SK-N-SH (cell line): ENCODE measurements around the gene CDH19. TPM values are rescaled to one million over a fixed set of nuclear protein-coding genes. Genes with fewer than 3 reads are reported as not detected.

Experiments used
- CTCF ChIA-PET: fragments of 300-600, 350-600 bp; formaldehyde crosslinking; extraction: SDS; loops from one replicate; lab custom pipeline; 2021; lab: Yijun Ruan, JAX
- POLR2A ChIA-PET: fragments of 350-600 bp; sonication (Branson Sonifier 250); formaldehyde crosslinking; extraction: SDS; loops from one replicate; lab custom pipeline; 2020; ENCODE audit warnings: antibody characterized with exemption, inconsistent platforms; lab: Yijun Ruan, JAX
- DNase-seq: peaks from one replicate; pipeline ENCODE4 v3.0.0; 2012
- H2AFZ ChIP-seq: fragments of 200-600 bp; sonication (generic); 2 replicates; pipeline ENCODE4 v1.8.1; 2016; ENCODE audit warnings: antibody characterized with exemption, mild to moderate bottlenecking, low read depth
- H3F3A ChIP-seq: fragments of 200-600 bp; sonication (generic); replicated peaks from 2 replicates; pipeline ENCODE3; 2016; ENCODE audit warnings: antibody characterized with exemption, mild to moderate bottlenecking; ENCODE audit not compliant: insufficient read depth
- H3K27ac ChIP-seq, 2 experiments: fragments of 200-500 bp in 1 of 2; fragments of 200-600 bp in 1 of 2; sonication (Bioruptor generic) in 1 of 2; sonication (generic), shearing (Covaris generic) in 1 of 2; 2 replicates each; pipeline versions ENCODE4 v1.5.1 to v1.6.1; 2014 to 2016; ENCODE audit warnings: low read depth in 2 of 2, inconsistent platforms in 1 of 2, low read length in 1 of 2, mild to moderate bottlenecking in 1 of 2, mixed read lengths in 1 of 2
- H3K27me3 ChIP-seq: fragments of 200-600 bp; sonication (generic), shearing (Covaris generic); 2 replicates; pipeline ENCODE4 v1.6.1; 2016; ENCODE audit warnings: mixed run types; ENCODE audit not compliant: insufficient read depth
- H3K36me3 ChIP-seq, 2 experiments: fragments of 200-500 bp in 1 of 2; fragments of 200-600 bp in 1 of 2; sonication (Bioruptor generic) in 1 of 2; sonication (generic) in 1 of 2; replicated peaks in 1 of 2; 2 replicates each; pipeline versions ENCODE3 to v1.5.1; 2014 to 2016; ENCODE audit warnings: low read length in 1 of 2, mild to moderate bottlenecking in 1 of 2; ENCODE audit not compliant: insufficient read depth in 2 of 2, control insufficient read depth in 1 of 2
- H3K4me1 ChIP-seq, 2 experiments: fragments of 200-500 bp in 1 of 2; fragments of 200-600 bp in 1 of 2; sonication (Bioruptor generic) in 1 of 2; sonication (generic), shearing (Covaris generic) in 1 of 2; 2 replicates each; pipeline versions ENCODE4 v1.5.1 to v1.6.1; 2014 to 2016; ENCODE audit warnings: low read depth in 1 of 2, low read length in 1 of 2, mixed run types in 1 of 2; ENCODE audit not compliant: insufficient read depth in 2 of 2, control insufficient read depth in 1 of 2
- H3K4me2 ChIP-seq: fragments of 200-600 bp; sonication (generic), shearing (Covaris generic); 2 replicates; pipeline ENCODE4 v1.6.1; 2017; ENCODE audit warnings: mixed run types
- H3K4me3 ChIP-seq, 2 experiments: fragments of 200-500 bp in 1 of 2; fragments of 200-600 bp in 1 of 2; sonication (Bioruptor generic) in 1 of 2; sonication (generic), shearing (Covaris generic) in 1 of 2; 2 replicates each; pipeline versions ENCODE4 v1.5.1 to v1.8.1; 2014 to 2016; ENCODE audit warnings: low read depth in 2 of 2, inconsistent platforms in 1 of 2, low read length in 1 of 2, mild to moderate bottlenecking in 1 of 2, mixed read lengths in 1 of 2, moderate library complexity in 1 of 2
- H3K79me2 ChIP-seq: fragments of 200-600 bp; sonication (generic); 2 replicates; pipeline ENCODE4 v1.8.1; 2017; ENCODE audit warnings: mild to moderate bottlenecking; ENCODE audit not compliant: insufficient read depth
- H3K9ac ChIP-seq: fragments of 200-600 bp; sonication (generic); 2 replicates; pipeline ENCODE4 v1.6.1; 2017; ENCODE audit warnings: mixed run types
- H3K9me2 ChIP-seq: fragments of 200-600 bp; sonication (generic); 2 replicates; pipeline ENCODE4 v1.6.1; 2017; ENCODE audit warnings: mixed run types
- H3K9me3 ChIP-seq: fragments of 200-600 bp; sonication (generic); 2 replicates; pipeline ENCODE4 v1.6.1; 2017; ENCODE audit warnings: mixed run types, mild to moderate bottlenecking, moderate library complexity
- H4K20me1 ChIP-seq: fragments of 200-600 bp; sonication (generic); 2 replicates; pipeline ENCODE4 v1.6.1; 2017; ENCODE audit warnings: mild to moderate bottlenecking, mixed run types; ENCODE audit not compliant: insufficient read depth
- EP300 ChIP-seq, 2 experiments: IDR thresholded peaks; 2 replicates each; pipeline versions ENCODE4 v1.4.0 to v1.6.1; 2012; ENCODE audit warnings: borderline replicate concordance in 1 of 2, low read depth in 1 of 2, low read length in 1 of 2
- FOXM1 ChIP-seq: IDR thresholded peaks from 2 replicates; pipeline ENCODE4 v1.4.0; 2012; ENCODE audit warnings: low read depth, mild to moderate bottlenecking
- GABPA ChIP-seq: IDR thresholded peaks from 2 replicates; pipeline ENCODE4 v1.4.0; 2012; ENCODE audit warnings: low read depth, mild to moderate bottlenecking
- GATA2 ChIP-seq: sonication (generic); formaldehyde crosslinking; IDR thresholded peaks from 2 replicates; pipeline ENCODE4 v1.5.0; 2020; ENCODE audit warnings: mild to moderate bottlenecking, missing genetic modification reagents
- IRF3 ChIP-seq: fragments of 150-350 bp; IDR thresholded peaks from 2 replicates; pipeline ENCODE4 v1.6.1; 2016; ENCODE audit warnings: mild to moderate bottlenecking, low read depth, low read length
- JUND ChIP-seq: IDR thresholded peaks from 2 replicates; pipeline ENCODE4 v1.4.0; 2012
- MEF2A ChIP-seq: IDR thresholded peaks from 2 replicates; pipeline ENCODE4 v1.4.0; 2012; ENCODE audit warnings: low read depth, borderline replicate concordance
- NFIC ChIP-seq: IDR thresholded peaks from 2 replicates; pipeline ENCODE4 v1.4.0; 2012; ENCODE audit warnings: borderline replicate concordance
- PBX3 ChIP-seq: IDR thresholded peaks from 2 replicates; pipeline ENCODE4; 2012
- SMC3 ChIP-seq: IDR thresholded peaks from 2 replicates; pipeline ENCODE4 v1.6.1; 2012; ENCODE audit warnings: low read depth, low read length, improper control_type of control experiment
- TAF1 ChIP-seq: IDR thresholded peaks from 2 replicates; pipeline ENCODE4 v1.6.1; 2012; ENCODE audit warnings: low read depth, mild to moderate bottlenecking, low read length, moderate library complexity, borderline replicate concordance
- TCF12 ChIP-seq: IDR thresholded peaks from 2 replicates; pipeline ENCODE4 v1.4.0; 2012
- TEAD4 ChIP-seq: IDR thresholded peaks from 2 replicates; pipeline ENCODE4 v1.4.0; 2012; ENCODE audit warnings: mild to moderate bottlenecking, borderline replicate concordance; ENCODE audit not compliant: insufficient read depth
- USF2 ChIP-seq: fragments of 150-350 bp; IDR thresholded peaks from 2 replicates; pipeline ENCODE4 v1.6.1; 2017; ENCODE audit warnings: antibody characterized with exemption, low read length, low read depth, borderline replicate concordance
- WGBS: methylation state at CpG from one replicate; pipeline ENCODE4 v1.1.6; 2017; ENCODE audit warnings: low lambda C conversion rate; 5-methylcytosine and 5-hydroxymethylcytosine counted together
- polyA plus RNA-seq, 3 experiments: library from polyadenylated mRNA; depleted of rRNA; stranded (reverse); fragments of >200 nt; gene quantifications; 2 replicates each; pipeline ENCODE4 v1.2.3, GENCODE V29; 2012
- TF ChIP-seq, protein P1 (sequence below): IDR thresholded peaks from 2 replicates; pipeline ENCODE4 v1.4.0; 2012; ENCODE audit warnings: low read depth, borderline replicate concordance

Gene CDH19
- polyA plus RNA-seq (2012; rRNA removed) = not detected in 2 replicates
- not detected in 2 replicates for polyA plus RNA-seq (2012; cell fraction: cytosol; rRNA removed)
- not detected in 2 replicates for polyA plus RNA-seq (2012; cell fraction: nucleus; rRNA removed)

- no peaks in the 10 kb centered on the region for H3F3A ChIP-seq
- H3K4me2 ChIP-seq = no peak within 1 kb of the TSS
- DNase-seq = no peak
- H3K36me3 ChIP-seq = no peaks in the 10 kb centered on the region
- no peaks in the 10 kb centered on the region for H3K27me3 ChIP-seq
- no peaks in the 10 kb centered on the region for H3K4me1 ChIP-seq
- WGBS = 45% methylated on average over 9 of the region's 9 CpGs
- TF ChIP-seq EP300 (IDR thresholded peaks at IDR 0.05; ENCODE audit: borderline replicate concordance in 1 of 2, low read depth in 1 of 2, low read length in 1 of 2) (no peak), IRF3 (no peak), FOXM1 (no peak), PBX3 (no peak), GATA2 (no peak)
- TF ChIP-seq, protein P1, sequence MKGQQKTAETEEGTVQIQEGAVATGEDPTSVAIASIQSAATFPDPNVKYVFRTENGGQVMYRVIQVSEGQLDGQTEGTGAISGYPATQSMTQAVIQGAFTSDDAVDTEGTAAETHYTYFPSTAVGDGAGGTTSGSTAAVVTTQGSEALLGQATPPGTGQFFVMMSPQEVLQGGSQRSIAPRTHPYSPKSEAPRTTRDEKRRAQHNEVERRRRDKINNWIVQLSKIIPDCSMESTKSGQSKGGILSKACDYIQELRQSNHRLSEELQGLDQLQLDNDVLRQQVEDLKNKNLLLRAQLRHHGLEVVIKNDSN = no peak
- H3K79me2 ChIP-seq = no peaks in the 10 kb centered on the region
- H4K20me1 ChIP-seq = no peaks in the 10 kb centered on the region
- no peak within 1 kb of the TSS for H2AFZ ChIP-seq
- no peaks in the 10 kb centered on the region for H3K9me3 ChIP-seq
- H3K4me3 ChIP-seq = no peak within 1 kb of the TSS
- POLR2A ChIA-PET = no interaction called here
- no peak within 1 kb of the TSS for H3K27ac ChIP-seq
- no peak within 1 kb of the TSS for H3K9ac ChIP-seq
- CTCF ChIA-PET = no interaction called here
- no peaks in the 10 kb centered on the region for H3K9me2 ChIP-seq
Observed at GRCh38 chr18:66603941-66604627, at the start of gene CDH19. CDH19 (minus strand) TSS chr18:66604090; CDS start chr18:66572204, 31,886 bp downstream.

DNA sequence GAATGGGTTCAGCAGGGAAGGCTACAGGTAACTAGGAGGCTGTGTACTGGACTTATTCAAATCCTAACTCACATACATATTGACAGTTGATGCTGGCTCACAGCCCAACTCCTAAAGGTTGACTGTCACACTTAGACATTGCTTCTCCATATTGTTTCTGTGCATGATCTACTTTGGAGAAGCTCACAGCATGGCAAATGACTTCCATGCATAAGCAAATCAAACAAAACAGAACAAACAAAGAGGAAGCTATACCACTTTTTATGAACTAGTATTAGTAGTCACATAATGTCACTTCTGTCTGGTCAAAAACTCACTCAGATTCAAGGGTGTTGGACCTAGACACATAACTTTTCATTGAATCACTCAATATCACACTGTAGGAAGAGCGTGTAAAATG lies 43.8 kb upstream of the CDH19 start:
- H3K9ac ChIP-seq = no peak overlapping the region
- no peak for DNase-seq
- no peak overlapping the region for H3K27ac ChIP-seq
- no peaks in the 10 kb centered on the region for H3K4me1 ChIP-seq
- ChIA-PET POLR2A (no interaction called here), CTCF (no interaction called here)
- H3K36me3 ChIP-seq = no peaks in the 10 kb centered on the region
- H3K9me3 ChIP-seq = no peaks in the 10 kb centered on the region
- H3K9me2 ChIP-seq = no peaks in the 10 kb centered on the region
- H3K27me3 ChIP-seq = no peaks in the 10 kb centered on the region
- no peaks in the 10 kb centered on the region for H4K20me1 ChIP-seq
- H3K4me2 ChIP-seq = no peak overlapping the region
- TF ChIP-seq FOXM1 (no peak), TCF12 (no peak), TAF1 (no peak), GABPA (no peak), SMC3 (no peak), JUND (no peak), PBX3 (no peak), USF2 (no peak), TEAD4 (no peak), NFIC (no peak), MEF2A (no peak)
- no peaks in the 10 kb centered on the region for H3K79me2 ChIP-seq
- H3K4me3 ChIP-seq = no peak overlapping the region
- no peak overlapping the region for H2AFZ ChIP-seq
- H3F3A ChIP-seq = no peaks in the 10 kb centered on the region
- WGBS = 57% methylated on average over 1 of the region's 1 CpG
